Measurements from ENCODE around the gene HIF1AN.

GRCh38 chr10:100551738-100552137 lies 16.0 kb downstream of the HIF1AN start:
- TF ChIP-seq CTCF (IDR thresholded peaks at IDR 0.05) (no peak), POLR2A (IDR thresholded peaks at IDR 0.05) (no peak)
